Kidney (tissue), 14 donors: ENCODE data around the gene GLT8D1. TPM values are rescaled to one million over a fixed set of nuclear protein-coding genes. Genes with fewer than 3 reads are reported as not detected.

Source experiments
- DNase-seq, 5 donors: peaks; one replicate each; pipeline ENCODE4 v3.0.0-alpha.2; 2013 to 2020
- FAIRE-seq: peaks from 2 replicates; lab custom pipeline; 2012; peaks lifted over from hg19 to GRCh38; lab: Jason Lieb, UNC
- H3K27ac ChIP-seq, 2 donors: one replicate each; pipeline ENCODE4 v1.7.0; 2013; ENCODE audit warnings: low read depth in 2 of 2, low read length in 2 of 2, inconsistent platforms in 1 of 2
- H3K27me3 ChIP-seq: one replicate; pipeline ENCODE4 v1.7.1; 2013; ENCODE audit warnings: low read length, inconsistent platforms; ENCODE audit not compliant: control insufficient read depth, insufficient read depth
- H3K36me3 ChIP-seq, 3 donors: one replicate each; pipeline versions ENCODE4 v1.7.0 to v1.7.1; 2013; ENCODE audit warnings: low read length in 3 of 3, control low read depth in 1 of 3, inconsistent platforms in 1 of 3; ENCODE audit not compliant: insufficient read depth in 3 of 3, control insufficient read depth in 2 of 3
- H3K4me1 ChIP-seq, 3 donors: one replicate each; pipeline versions ENCODE4 v1.7.0 to v1.7.1; 2013; ENCODE audit warnings: low read length in 3 of 3, inconsistent platforms in 1 of 3, low read depth in 1 of 3; ENCODE audit not compliant: control insufficient read depth in 2 of 3, insufficient read depth in 2 of 3
- H3K4me3 ChIP-seq, 3 donors: one replicate each; pipeline versions ENCODE4 v1.7.0 to v1.8.1; 2013; ENCODE audit warnings: low read length in 3 of 3, control low read depth in 1 of 3, inconsistent platforms in 1 of 3
- H3K9ac ChIP-seq, 3 donors: one replicate each; pipeline versions ENCODE4 v1.7.0 to v1.7.1; 2013; ENCODE audit warnings: low read length in 3 of 3, control low read depth in 1 of 3, inconsistent platforms in 1 of 3
- H3K9me3 ChIP-seq, 3 donors: one replicate each; pipeline versions ENCODE4 v1.7.0 to v1.7.1; 2013; ENCODE audit warnings: low read length in 3 of 3, control low read depth in 1 of 3, inconsistent platforms in 1 of 3; ENCODE audit not compliant: control insufficient read depth in 2 of 3, insufficient read depth in 1 of 3
- intact Hi-C: fragments of 100-400 bp; cut with DNase I; formaldehyde crosslinking; loops from one replicate; pipeline ENCODE4 v1.11.1; 2022
- polyA plus RNA-seq: library from polyadenylated mRNA; stranded (reverse); fragments of 350-450 nt; fragmentation: Illumina TruSeq; extraction: RNeasy Lipid Tissue Mini Kit (QIAGEN cat#74804); gene quantifications from one replicate; pipeline ENCODE4 v1.2.3, GENCODE V29; 2014; ENCODE audit warnings: low read depth, low replicate concordance; ENCODE audit not compliant: insufficient read depth
- total RNA-seq: library from RNA; stranded (reverse); fragmentation: NEBNext Ultra II Directional; extraction: Animal tissue kit (Norgen Biotek cat#: 25700); gene quantifications from one replicate; pipeline ENCODE4 v1.2.1, GENCODE V29; 2021
- TF ChIP-seq, protein P1 (sequence below): IDR thresholded peaks from 3 replicates; pipeline ENCODE4 v1.5.1; 2012; ENCODE audit warnings: mild to moderate bottlenecking, moderate library complexity, borderline replicate concordance; ENCODE audit not compliant: insufficient read depth; ENCODE audit errors: extremely low read depth
- donor health status: control.
- donor health status: control.
- donor health status: control.
- donor health status: control.
- donor health status: control.
- donor health status: DM: yes; HTN: yes; CAD: no.
- donor health status: Normal renal cell carcinoma (clear cell type).

GLT8D1 gene
- total and polyA plus RNA-seq, 2 donors from 2014 or later: 60.4 to 62.1 TPM

GRCh38 chr3:52752045-52752660, 46.6 kb upstream of the GLT8D1 start:
- TF ChIP-seq, protein P1, sequence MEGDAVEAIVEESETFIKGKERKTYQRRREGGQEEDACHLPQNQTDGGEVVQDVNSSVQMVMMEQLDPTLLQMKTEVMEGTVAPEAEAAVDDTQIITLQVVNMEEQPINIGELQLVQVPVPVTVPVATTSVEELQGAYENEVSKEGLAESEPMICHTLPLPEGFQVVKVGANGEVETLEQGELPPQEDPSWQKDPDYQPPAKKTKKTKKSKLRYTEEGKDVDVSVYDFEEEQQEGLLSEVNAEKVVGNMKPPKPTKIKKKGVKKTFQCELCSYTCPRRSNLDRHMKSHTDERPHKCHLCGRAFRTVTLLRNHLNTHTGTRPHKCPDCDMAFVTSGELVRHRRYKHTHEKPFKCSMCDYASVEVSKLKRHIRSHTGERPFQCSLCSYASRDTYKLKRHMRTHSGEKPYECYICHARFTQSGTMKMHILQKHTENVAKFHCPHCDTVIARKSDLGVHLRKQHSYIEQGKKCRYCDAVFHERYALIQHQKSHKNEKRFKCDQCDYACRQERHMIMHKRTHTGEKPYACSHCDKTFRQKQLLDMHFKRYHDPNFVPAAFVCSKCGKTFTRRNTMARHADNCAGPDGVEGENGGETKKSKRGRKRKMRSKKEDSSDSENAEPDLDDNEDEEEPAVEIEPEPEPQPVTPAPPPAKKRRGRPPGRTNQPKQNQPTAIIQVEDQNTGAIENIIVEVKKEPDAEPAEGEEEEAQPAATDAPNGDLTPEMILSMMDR: no peak
- Histone ChIP-seq H3K4me3 (no peak overlapping the region), H3K36me3 (peaks cover 5 to 35% (median 23%) of the 10 kb centered on the region in 3 donors), H3K9ac (no peak overlapping the region), H3K27ac (no peak overlapping the region), H3K27me3 (no peaks in the 10 kb centered on the region), H3K4me1 (no peaks in the 10 kb centered on the region), H3K9me3 (no peaks in the 10 kb centered on the region)
- FAIRE-seq: no peak
- no peak for DNase-seq
- intact Hi-C loops: no loop called here

GRCh38 chr3:52743721-52744120, 38.1 kb upstream of the GLT8D1 start:
- no peaks in the 10 kb centered on the region for H3K9me3 ChIP-seq
- intact Hi-C loops: no loop called here
- DNase-seq: peak in 1 of 5 donors; percentile 1
- TF ChIP-seq, protein P1: no peak
- H3K36me3 ChIP-seq: peaks cover 9 to 40% (median 26%) of the 10 kb centered on the region in 3 donors
- H3K4me3 ChIP-seq: no peak overlapping the region
- peak overlapping the region in 1 of 2 donors; percentile 14 for H3K27ac ChIP-seq
- no peak for FAIRE-seq
- H3K9ac ChIP-seq: no peak overlapping the region
- no peaks in the 10 kb centered on the region for H3K27me3 ChIP-seq
- H3K4me1 ChIP-seq: peaks cover 0 to 5% (median 0%) of the 10 kb centered on the region in 3 donors

GRCh38 chr3:52743152-52743551, 37.6 kb upstream of the GLT8D1 start:
- Histone ChIP-seq H3K9ac (no peak overlapping the region), H3K4me3 (no peak overlapping the region), H3K4me1 (peaks cover 0 to 5% (median 0%) of the 10 kb centered on the region in 3 donors), H3K36me3 (peaks cover 9 to 35% (median 25%) of the 10 kb centered on the region in 3 donors), H3K27ac (peak overlapping the region; percentile 13 to 14), H3K27me3 (no peaks in the 10 kb centered on the region), H3K9me3 (no peaks in the 10 kb centered on the region)
- TF ChIP-seq, protein P1: no peak
- FAIRE-seq: no peak
- intact Hi-C loops: no loop called here
- DNase-seq: no peak
